Fibroblast of lung (primary cell): ENCODE results near the gene MTREX. TPM values are rescaled to one million over a fixed set of nuclear protein-coding genes. Genes with fewer than 3 reads are reported as not detected.

Source experiments
- DNase-seq, 2 donors: peaks; one replicate each; pipeline versions ENCODE4 v3.0.0 to v3.0.0-alpha.2; 2010; ENCODE audit warnings: low read depth in 2 of 2
- H2AFZ ChIP-seq: 2 replicates; pipeline ENCODE4 v1.5.1; 2012; ENCODE audit warnings: low read length, control low read depth, inconsistent platforms
- H3K27ac ChIP-seq: 2 replicates; pipeline ENCODE4 v1.5.1; 2011; ENCODE audit warnings: low read length, control low read depth; ENCODE audit not compliant: insufficient read depth
- H3K27me3 ChIP-seq: 2 replicates; pipeline ENCODE4 v1.5.1; 2011; ENCODE audit warnings: mild to moderate bottlenecking, low read length; ENCODE audit not compliant: control insufficient read depth, insufficient read depth
- H3K36me3 ChIP-seq: 2 replicates; pipeline ENCODE4 v1.5.1; 2011; ENCODE audit warnings: low read length; ENCODE audit not compliant: control insufficient read depth, insufficient read depth
- H3K4me1 ChIP-seq: 2 replicates; pipeline ENCODE4 v1.5.1; 2011; ENCODE audit warnings: low read length; ENCODE audit not compliant: control insufficient read depth, insufficient read depth; ENCODE audit errors: extremely low read depth
- H3K4me2 ChIP-seq: 2 replicates; pipeline ENCODE4 v1.5.1; 2011; ENCODE audit warnings: low read length, control low read depth; ENCODE audit not compliant: insufficient read depth; ENCODE audit errors: extremely low read depth
- H3K4me3 ChIP-seq, 4 experiments: fragments of 200-600 bp in 1 of 4; sonication (generic) in 1 of 4; replicated peaks in 1 of 4; 2 replicates each; pipeline ENCODE4 v1.5.1; 2011 to 2016; ENCODE audit warnings: low read length in 4 of 4, low read depth in 3 of 4, mild to moderate bottlenecking in 3 of 4, control low read depth in 2 of 4, inconsistent platforms in 1 of 4, mixed read lengths in 1 of 4; ENCODE audit not compliant: insufficient read depth in 1 of 4; ENCODE audit errors: control extremely low read depth in 1 of 4
- H3K79me2 ChIP-seq: 2 replicates; pipeline ENCODE4 v1.5.1; 2012; ENCODE audit warnings: mild to moderate bottlenecking, low read length, inconsistent platforms; ENCODE audit not compliant: control insufficient read depth, insufficient read depth
- H3K9ac ChIP-seq: 2 replicates; pipeline ENCODE4 v1.5.1; 2011; ENCODE audit warnings: mild to moderate bottlenecking, low read length, control low read depth; ENCODE audit not compliant: insufficient read depth
- H3K9me3 ChIP-seq: 2 replicates; pipeline ENCODE4 v1.5.1; 2012; ENCODE audit warnings: low read depth, low read length; ENCODE audit not compliant: control insufficient read depth, insufficient read depth
- H4K20me1 ChIP-seq: 2 replicates; pipeline ENCODE4 v1.5.1; 2011; ENCODE audit warnings: low read length; ENCODE audit not compliant: control insufficient read depth, insufficient read depth; ENCODE audit errors: extremely low read depth
- EZH2 ChIP-seq: IDR thresholded peaks from 2 replicates; pipeline ENCODE4 v1.5.1; 2012; ENCODE audit warnings: low read length, control low read depth, mild to moderate bottlenecking; ENCODE audit errors: missing control alignments
- polyA plus RNA-seq, 2 donors: library from polyadenylated mRNA; depleted of rRNA in 1 of 2; stranded (reverse) in 1 of 2; unstranded in 1 of 2; fragments of >200 nt; gene quantifications; 2 replicates each; pipeline ENCODE4 v1.2.1, GENCODE V29; 2011 to 2012; ENCODE audit warnings: missing spikeins in 1 of 2
- total RNA-seq: library from RNA; depleted of rRNA; stranded (reverse); fragments of >200 nt; gene quantifications from 2 replicates; pipeline ENCODE4 v1.2.1, GENCODE V29; 2014
- TF ChIP-seq, protein P1 (sequence below), 2 donors: IDR thresholded peaks in 1 of 2; conservative IDR thresholded peaks in 1 of 2; 1 replicate in 1 of 2; 2 replicates in 1 of 2; pipeline ENCODE4 v1.5.1; 2011 to 2012; ENCODE audit warnings: low read length in 2 of 2, control low read depth in 1 of 2, inconsistent platforms in 1 of 2, low read depth in 1 of 2, mild to moderate bottlenecking in 1 of 2

Gene MTREX
- total and polyA plus RNA-seq, 2 donors (not counting 1 experiment from before 2014, with no cell fraction given), result 54.1 to 85.7 TPM

DNA sequence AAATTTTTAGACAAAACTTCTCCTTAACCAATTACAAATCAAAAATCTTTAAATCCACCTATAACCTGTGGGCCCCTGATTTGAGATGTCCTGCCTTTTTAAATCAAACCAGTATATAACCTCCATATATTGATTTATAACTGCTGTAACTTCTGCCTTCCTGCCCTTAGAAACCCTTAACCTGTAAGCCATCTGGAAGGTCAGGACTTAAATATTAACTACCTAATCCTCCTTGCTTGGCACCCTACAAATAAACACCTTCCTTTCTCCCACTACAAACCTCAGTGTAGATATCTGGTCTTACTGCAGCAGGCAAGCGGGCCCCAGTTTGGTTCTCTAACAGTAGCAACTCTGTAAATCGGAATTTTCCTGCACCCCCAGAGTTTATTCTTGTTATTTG lies 83.9 kb downstream of the MTREX start:
- H3K9ac ChIP-seq, result no peak overlapping the region
- H3K4me3 ChIP-seq, result no peak overlapping the region
- H3K27me3 ChIP-seq, result no peaks in the 10 kb centered on the region
- TF ChIP-seq, protein P1, sequence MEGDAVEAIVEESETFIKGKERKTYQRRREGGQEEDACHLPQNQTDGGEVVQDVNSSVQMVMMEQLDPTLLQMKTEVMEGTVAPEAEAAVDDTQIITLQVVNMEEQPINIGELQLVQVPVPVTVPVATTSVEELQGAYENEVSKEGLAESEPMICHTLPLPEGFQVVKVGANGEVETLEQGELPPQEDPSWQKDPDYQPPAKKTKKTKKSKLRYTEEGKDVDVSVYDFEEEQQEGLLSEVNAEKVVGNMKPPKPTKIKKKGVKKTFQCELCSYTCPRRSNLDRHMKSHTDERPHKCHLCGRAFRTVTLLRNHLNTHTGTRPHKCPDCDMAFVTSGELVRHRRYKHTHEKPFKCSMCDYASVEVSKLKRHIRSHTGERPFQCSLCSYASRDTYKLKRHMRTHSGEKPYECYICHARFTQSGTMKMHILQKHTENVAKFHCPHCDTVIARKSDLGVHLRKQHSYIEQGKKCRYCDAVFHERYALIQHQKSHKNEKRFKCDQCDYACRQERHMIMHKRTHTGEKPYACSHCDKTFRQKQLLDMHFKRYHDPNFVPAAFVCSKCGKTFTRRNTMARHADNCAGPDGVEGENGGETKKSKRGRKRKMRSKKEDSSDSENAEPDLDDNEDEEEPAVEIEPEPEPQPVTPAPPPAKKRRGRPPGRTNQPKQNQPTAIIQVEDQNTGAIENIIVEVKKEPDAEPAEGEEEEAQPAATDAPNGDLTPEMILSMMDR (conservative IDR thresholded peaks at IDR 0.05 in 1 of 2, IDR thresholded peaks at IDR 0.05 in 1 of 2; ENCODE audit: low read depth in 1 of 2, low read length in 2 of 2), result no peak
- TF ChIP-seq EZH2, result no peak
- H3K9me3 ChIP-seq, result no peaks in the 10 kb centered on the region
- peaks cover 3% of the 10 kb centered on the region for H3K36me3 ChIP-seq
- no peaks in the 10 kb centered on the region for H3K79me2 ChIP-seq
- H3K4me1 ChIP-seq, result no peaks in the 10 kb centered on the region
- H3K4me2 ChIP-seq, result no peak overlapping the region
- no peak overlapping the region for H2AFZ ChIP-seq
- no peaks in the 10 kb centered on the region for H4K20me1 ChIP-seq
- no peak overlapping the region for H3K27ac ChIP-seq
- no peak for DNase-seq

DNA sequence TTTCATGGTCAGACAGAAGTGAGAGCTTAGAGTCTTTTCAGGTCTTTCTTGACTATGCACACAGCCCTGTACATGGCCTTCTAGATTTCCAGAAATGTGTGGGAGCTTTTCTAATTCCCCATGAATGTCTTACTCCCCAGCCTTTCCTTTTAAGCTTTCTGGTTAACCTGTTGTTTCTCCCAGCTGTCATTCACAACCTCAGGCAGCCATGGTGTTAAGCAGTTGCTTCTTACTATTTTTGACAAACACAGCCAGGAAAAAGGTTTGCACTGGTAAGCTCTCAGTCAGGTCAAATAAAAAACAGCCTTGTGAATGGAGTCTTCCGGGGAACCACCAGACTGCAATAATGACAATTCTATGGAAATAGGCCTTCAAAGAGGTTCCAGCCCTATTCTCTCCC lies 84.9 kb downstream of the MTREX start:
- no peaks in the 10 kb centered on the region for H3K4me1 ChIP-seq
- H3K27me3 ChIP-seq, result no peaks in the 10 kb centered on the region
- no peaks in the 10 kb centered on the region for H4K20me1 ChIP-seq
- H3K9ac ChIP-seq, result no peak overlapping the region
- no peaks in the 10 kb centered on the region for H3K9me3 ChIP-seq
- no peak overlapping the region for H3K4me3 ChIP-seq
- TF ChIP-seq, protein P1 (conservative IDR thresholded peaks at IDR 0.05 in 1 of 2, IDR thresholded peaks at IDR 0.05 in 1 of 2; ENCODE audit: low read depth in 1 of 2, low read length in 2 of 2), result no peak
- no peak for TF ChIP-seq EZH2
- peaks cover 3% of the 10 kb centered on the region for H3K36me3 ChIP-seq
- no peaks in the 10 kb centered on the region for H3K79me2 ChIP-seq
- no peak for DNase-seq
- no peak overlapping the region for H3K27ac ChIP-seq
- no peak overlapping the region for H3K4me2 ChIP-seq
- H2AFZ ChIP-seq, result no peak overlapping the region

DNA sequence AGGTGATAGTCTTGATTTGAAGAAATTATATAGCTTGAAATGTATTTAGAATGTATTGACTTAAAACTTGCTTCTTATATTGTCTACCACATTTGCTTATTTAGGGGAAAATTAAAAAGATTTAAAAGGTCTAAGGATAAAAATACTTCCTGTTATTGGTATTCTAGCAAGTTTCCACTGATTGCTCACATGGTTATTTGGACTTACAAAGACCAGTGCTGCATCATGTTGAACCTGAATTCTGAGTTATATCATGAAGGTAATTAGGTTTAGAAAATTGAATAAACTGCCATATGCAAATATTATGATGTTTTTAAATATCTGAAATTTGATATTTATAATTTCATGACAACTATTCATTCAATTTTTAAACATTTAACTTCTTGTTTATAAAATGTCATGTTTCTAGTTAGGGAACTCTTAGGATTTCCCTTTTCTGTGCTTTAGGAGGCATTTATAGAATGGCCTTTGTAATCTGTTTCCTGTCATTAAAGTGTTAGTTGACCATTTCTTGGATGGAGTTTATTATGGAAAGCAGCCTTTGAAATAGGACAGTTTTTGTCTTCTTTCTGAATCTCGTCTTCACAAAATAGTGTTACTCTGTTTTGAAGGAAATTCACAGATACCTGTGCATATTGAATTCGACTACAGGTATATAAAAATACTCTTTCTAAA lies 85.8 kb downstream of the MTREX start:
- no peak overlapping the region for H3K27ac ChIP-seq
- TF ChIP-seq EZH2, result no peak
- TF ChIP-seq, protein P1 (conservative IDR thresholded peaks at IDR 0.05 in 1 of 2, IDR thresholded peaks at IDR 0.05 in 1 of 2; ENCODE audit: low read depth in 1 of 2, low read length in 2 of 2), result no peak
- no peaks in the 10 kb centered on the region for H3K9me3 ChIP-seq
- no peaks in the 10 kb centered on the region for H4K20me1 ChIP-seq
- DNase-seq, result no peak
- H3K9ac ChIP-seq, result no peak overlapping the region
- H3K4me1 ChIP-seq, result no peaks in the 10 kb centered on the region
- no peaks in the 10 kb centered on the region for H3K79me2 ChIP-seq
- H3K27me3 ChIP-seq, result no peaks in the 10 kb centered on the region
- H3K4me2 ChIP-seq, result no peak overlapping the region
- no peak overlapping the region for H2AFZ ChIP-seq
- H3K36me3 ChIP-seq, result peaks cover 3% of the 10 kb centered on the region
- no peak overlapping the region for H3K4me3 ChIP-seq
